HEK293 (cell line): ENCODE results near the gene PTPRA.

ENCODE experiments used
- HOXC10 ChIP-seq: sonication (generic); formaldehyde crosslinking; IDR thresholded peaks from 2 replicates; pipeline ENCODE4 v1.8.1; 2023; ENCODE audit warnings: mild to moderate bottlenecking, missing genetic modification reagents
- TCF7L2 ChIP-seq: IDR thresholded peaks from 2 replicates; pipeline ENCODE4 v1.6.1; 2011; ENCODE audit warnings: low read depth, mild to moderate bottlenecking, inconsistent platforms, low read length, moderate library complexity, borderline replicate concordance
- YY2 ChIP-seq: fragments of 450-650 bp; formaldehyde crosslinking; IDR thresholded peaks from 2 replicates; pipeline ENCODE4 v1.5.1; 2016; ENCODE audit warnings: missing biosample characterization, missing genetic modification characterization
- ZFP69B ChIP-seq: fragments of 450-650 bp; formaldehyde crosslinking; IDR thresholded peaks from 2 replicates; pipeline ENCODE4 v1.5.1; 2016; ENCODE audit warnings: missing biosample characterization, missing genetic modification characterization
- ZNF274 ChIP-seq, 2 experiments: fragments of 200-500 bp in 1 of 2; fragments of 450-650 bp in 1 of 2; sonication (Bioruptor generic) in 1 of 2; formaldehyde crosslinking in 1 of 2; IDR thresholded peaks; 2 replicates each; pipeline versions ENCODE4 v1.5.1 to v1.6.1; 2014 to 2016; ENCODE audit warnings: borderline replicate concordance in 1 of 2, inconsistent platforms in 1 of 2, low read length in 1 of 2, missing biosample characterization in 1 of 2, missing genetic modification characterization in 1 of 2
- ZNF433 ChIP-seq: fragments of 450-650 bp; formaldehyde crosslinking; IDR thresholded peaks from 2 replicates; pipeline ENCODE4 v1.5.1; 2016; ENCODE audit warnings: missing biosample characterization, missing genetic modification characterization, low read depth
- ZNF549 ChIP-seq: fragments of 450-650 bp; IDR thresholded peaks from 2 replicates; pipeline ENCODE4 v1.5.1; 2018; ENCODE audit warnings: missing biosample characterization, missing genetic modification characterization, mild to moderate bottlenecking, inconsistent platforms, moderate library complexity
- ZNF624 ChIP-seq: fragments of 450-650 bp; formaldehyde crosslinking; IDR thresholded peaks from 2 replicates; pipeline ENCODE4 v1.5.1; 2017; ENCODE audit warnings: missing biosample characterization, missing genetic modification characterization
- TF ChIP-seq, protein P1 (sequence below): fragments of 450-650 bp; formaldehyde crosslinking; IDR thresholded peaks from 2 replicates; pipeline ENCODE4 v1.5.1; 2016; ENCODE audit warnings: missing biosample characterization, missing genetic modification characterization
- TF ChIP-seq, protein P2 (sequence below): fragments of 450-650 bp; formaldehyde crosslinking; IDR thresholded peaks from 2 replicates; pipeline ENCODE4 v1.5.1; 2017; ENCODE audit warnings: missing biosample characterization, missing genetic modification characterization
- TF ChIP-seq, protein P3 (sequence below): fragments of 450-650 bp; formaldehyde crosslinking; IDR thresholded peaks from 2 replicates; pipeline ENCODE4 v1.5.1; 2017; ENCODE audit warnings: missing biosample characterization, missing genetic modification characterization
- TF ChIP-seq, protein P4 (sequence below): fragments of 450-650 bp; formaldehyde crosslinking; IDR thresholded peaks from 2 replicates; pipeline ENCODE4 v1.5.1; 2016; ENCODE audit warnings: missing biosample characterization, missing genetic modification characterization

DNA sequence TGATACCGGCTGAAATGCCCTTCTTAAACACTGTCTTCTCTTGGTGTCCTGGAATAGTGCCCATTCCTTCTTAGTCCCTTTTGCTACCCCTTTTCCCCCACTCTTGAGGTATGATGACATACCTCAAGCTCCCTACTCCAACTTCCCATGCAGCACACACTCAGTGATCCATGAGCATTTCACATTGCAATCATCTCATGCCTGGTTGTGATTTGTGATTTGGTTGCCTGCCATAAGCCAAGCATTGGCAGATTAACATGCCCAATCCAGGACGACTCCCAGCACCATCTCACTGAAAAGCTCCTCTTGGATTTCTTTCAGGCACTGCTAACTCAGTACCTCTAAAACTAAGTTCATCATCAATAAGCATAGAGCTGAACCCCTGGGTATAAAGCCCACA lies 14.7 kb upstream of the PTPRA start:
- TF ChIP-seq, protein P1, sequence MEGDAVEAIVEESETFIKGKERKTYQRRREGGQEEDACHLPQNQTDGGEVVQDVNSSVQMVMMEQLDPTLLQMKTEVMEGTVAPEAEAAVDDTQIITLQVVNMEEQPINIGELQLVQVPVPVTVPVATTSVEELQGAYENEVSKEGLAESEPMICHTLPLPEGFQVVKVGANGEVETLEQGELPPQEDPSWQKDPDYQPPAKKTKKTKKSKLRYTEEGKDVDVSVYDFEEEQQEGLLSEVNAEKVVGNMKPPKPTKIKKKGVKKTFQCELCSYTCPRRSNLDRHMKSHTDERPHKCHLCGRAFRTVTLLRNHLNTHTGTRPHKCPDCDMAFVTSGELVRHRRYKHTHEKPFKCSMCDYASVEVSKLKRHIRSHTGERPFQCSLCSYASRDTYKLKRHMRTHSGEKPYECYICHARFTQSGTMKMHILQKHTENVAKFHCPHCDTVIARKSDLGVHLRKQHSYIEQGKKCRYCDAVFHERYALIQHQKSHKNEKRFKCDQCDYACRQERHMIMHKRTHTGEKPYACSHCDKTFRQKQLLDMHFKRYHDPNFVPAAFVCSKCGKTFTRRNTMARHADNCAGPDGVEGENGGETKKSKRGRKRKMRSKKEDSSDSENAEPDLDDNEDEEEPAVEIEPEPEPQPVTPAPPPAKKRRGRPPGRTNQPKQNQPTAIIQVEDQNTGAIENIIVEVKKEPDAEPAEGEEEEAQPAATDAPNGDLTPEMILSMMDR: no peak
- TF ChIP-seq ZNF433 (tag by site-specific recombination): no peak
- TF ChIP-seq ZNF624 (tag by site-specific recombination): no peak
- no peak for TF ChIP-seq ZNF274 (IDR thresholded peaks at IDR 0.05; ENCODE audit: low read length)
- no peak for TF ChIP-seq ZNF274 (tag by site-specific recombination; IDR thresholded peaks at IDR 0.05; ENCODE audit: borderline replicate concordance)
- TF ChIP-seq, protein P2, sequence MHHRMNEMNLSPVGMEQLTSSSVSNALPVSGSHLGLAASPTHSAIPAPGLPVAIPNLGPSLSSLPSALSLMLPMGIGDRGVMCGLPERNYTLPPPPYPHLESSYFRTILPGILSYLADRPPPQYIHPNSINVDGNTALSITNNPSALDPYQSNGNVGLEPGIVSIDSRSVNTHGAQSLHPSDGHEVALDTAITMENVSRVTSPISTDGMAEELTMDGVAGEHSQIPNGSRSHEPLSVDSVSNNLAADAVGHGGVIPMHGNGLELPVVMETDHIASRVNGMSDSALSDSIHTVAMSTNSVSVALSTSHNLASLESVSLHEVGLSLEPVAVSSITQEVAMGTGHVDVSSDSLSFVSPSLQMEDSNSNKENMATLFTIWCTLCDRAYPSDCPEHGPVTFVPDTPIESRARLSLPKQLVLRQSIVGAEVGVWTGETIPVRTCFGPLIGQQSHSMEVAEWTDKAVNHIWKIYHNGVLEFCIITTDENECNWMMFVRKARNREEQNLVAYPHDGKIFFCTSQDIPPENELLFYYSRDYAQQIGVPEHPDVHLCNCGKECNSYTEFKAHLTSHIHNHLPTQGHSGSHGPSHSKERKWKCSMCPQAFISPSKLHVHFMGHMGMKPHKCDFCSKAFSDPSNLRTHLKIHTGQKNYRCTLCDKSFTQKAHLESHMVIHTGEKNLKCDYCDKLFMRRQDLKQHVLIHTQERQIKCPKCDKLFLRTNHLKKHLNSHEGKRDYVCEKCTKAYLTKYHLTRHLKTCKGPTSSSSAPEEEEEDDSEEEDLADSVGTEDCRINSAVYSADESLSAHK: no peak
- TF ChIP-seq, protein P3, sequence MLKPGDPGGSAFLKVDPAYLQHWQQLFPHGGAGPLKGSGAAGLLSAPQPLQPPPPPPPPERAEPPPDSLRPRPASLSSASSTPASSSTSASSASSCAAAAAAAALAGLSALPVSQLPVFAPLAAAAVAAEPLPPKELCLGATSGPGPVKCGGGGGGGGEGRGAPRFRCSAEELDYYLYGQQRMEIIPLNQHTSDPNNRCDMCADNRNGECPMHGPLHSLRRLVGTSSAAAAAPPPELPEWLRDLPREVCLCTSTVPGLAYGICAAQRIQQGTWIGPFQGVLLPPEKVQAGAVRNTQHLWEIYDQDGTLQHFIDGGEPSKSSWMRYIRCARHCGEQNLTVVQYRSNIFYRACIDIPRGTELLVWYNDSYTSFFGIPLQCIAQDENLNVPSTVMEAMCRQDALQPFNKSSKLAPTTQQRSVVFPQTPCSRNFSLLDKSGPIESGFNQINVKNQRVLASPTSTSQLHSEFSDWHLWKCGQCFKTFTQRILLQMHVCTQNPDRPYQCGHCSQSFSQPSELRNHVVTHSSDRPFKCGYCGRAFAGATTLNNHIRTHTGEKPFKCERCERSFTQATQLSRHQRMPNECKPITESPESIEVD: no peak
- no peak for TF ChIP-seq YY2 (tag by site-specific recombination)
- TF ChIP-seq ZFP69B: no peak
- TF ChIP-seq HOXC10 (CRISPR knock-in tag): no peak
- no peak for TF ChIP-seq TCF7L2
- no peak for TF ChIP-seq ZNF549 (tag by site-specific recombination)
- TF ChIP-seq, protein P4, sequence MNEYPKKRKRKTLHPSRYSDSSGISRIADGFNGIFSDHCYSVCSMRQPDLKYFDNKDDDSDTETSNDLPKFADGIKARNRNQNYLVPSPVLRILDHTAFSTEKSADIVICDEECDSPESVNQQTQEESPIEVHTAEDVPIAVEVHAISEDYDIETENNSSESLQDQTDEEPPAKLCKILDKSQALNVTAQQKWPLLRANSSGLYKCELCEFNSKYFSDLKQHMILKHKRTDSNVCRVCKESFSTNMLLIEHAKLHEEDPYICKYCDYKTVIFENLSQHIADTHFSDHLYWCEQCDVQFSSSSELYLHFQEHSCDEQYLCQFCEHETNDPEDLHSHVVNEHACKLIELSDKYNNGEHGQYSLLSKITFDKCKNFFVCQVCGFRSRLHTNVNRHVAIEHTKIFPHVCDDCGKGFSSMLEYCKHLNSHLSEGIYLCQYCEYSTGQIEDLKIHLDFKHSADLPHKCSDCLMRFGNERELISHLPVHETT: no peak
